Activated T-helper 2 cell treated with anti-CD3 and anti-CD28 coated beads, Interferon-gamma antibody, Interleukin-2, Interleukin-4, amounts not matched to agents 10 μg/mL and 5 μg/mL and 100 μg/mL, durations not matched to agents 14 hours and 24 hours and 36 hours (primary cell): ENCODE measurements around the gene STAT5B. TPM values are rescaled to one million over a fixed set of nuclear protein-coding genes. Genes with fewer than 3 reads are reported as not detected.
"Not testable (repeated sequence)": the region's sequence is repeated elsewhere in the genome, so short reads cannot be mapped to it uniquely, and the experiment has no call there.

Experiments used
- DNase-seq: peaks from one replicate; pipeline ENCODE4 v3.0.0; 2021; ENCODE audit warnings: low spot score
- H3K27ac Mint-ChIP-seq: one replicate; pipeline ENCODE4 v1.8.0; 2021; ENCODE audit warnings: mixed read lengths
- H3K27me3 Mint-ChIP-seq: one replicate; pipeline ENCODE4 v1.8.0; 2021; ENCODE audit warnings: low read depth, mixed read lengths
- H3K36me3 Mint-ChIP-seq: one replicate; pipeline ENCODE4 v1.8.0; 2021; ENCODE audit warnings: low read depth, mixed read lengths
- H3K4me1 Mint-ChIP-seq: one replicate; pipeline ENCODE4 v1.8.0; 2021; ENCODE audit warnings: low read depth, mixed read lengths
- H3K4me3 Mint-ChIP-seq: one replicate; pipeline ENCODE4 v1.8.0; 2021; ENCODE audit warnings: low read depth, mild to moderate bottlenecking, moderate library complexity, mixed read lengths
- H3K9me3 Mint-ChIP-seq: one replicate; pipeline ENCODE4 v1.8.0; 2021; ENCODE audit warnings: mixed read lengths
- intact Hi-C: fragments of 100-400 bp; cut with micrococcal nuclease; formaldehyde crosslinking; loops from one replicate; pipeline ENCODE4 v1.15.1; 2023
- total RNA-seq: library from RNA; stranded (reverse); gene quantifications from 2 replicates; pipeline ENCODE4 v1.2.3, GENCODE V29; 2022

The STAT5B gene
- total RNA-seq, 1 donor from 2014 or later = 164 TPM

- Mint-ChIP-seq H3K27ac (peak overlapping the region; percentile 1), H3K9me3 (no peaks in the 10 kb centered on the region), H3K27me3 (no peaks in the 10 kb centered on the region), H3K36me3 (peaks cover 64% of the 10 kb centered on the region), H3K4me1 (peaks cover 10% of the 10 kb centered on the region), H3K4me3 (no peak overlapping the region)
- DNase-seq = no peak
- intact Hi-C loops = loop anchor here (10.0 kb wide), 1 partner anchor 177 kb away; no protein-coding TSS in a partner anchor
These were observed 48.1 kb downstream of the STAT5B start for GRCh38 chr17:42227849-42228700.

GRCh38 chr17:42225646-42226045 is 50.5 kb downstream of the STAT5B start:
- intact Hi-C loops = loop anchor here (10.0 kb wide), 1 partner anchor 179 kb away; no protein-coding TSS in a partner anchor
- no peaks in the 10 kb centered on the region for H3K27me3 Mint-ChIP-seq
- H3K9me3 Mint-ChIP-seq = no peaks in the 10 kb centered on the region
- no peak for DNase-seq
- H3K4me3 Mint-ChIP-seq = no peak overlapping the region
- peaks cover 14% of the 10 kb centered on the region for H3K4me1 Mint-ChIP-seq
- no peak overlapping the region for H3K27ac Mint-ChIP-seq
- peaks cover 72% of the 10 kb centered on the region for H3K36me3 Mint-ChIP-seq

GRCh38 chr17:42224651-42225050 is 51.5 kb downstream of the STAT5B start:
- H3K27ac Mint-ChIP-seq = no peak overlapping the region

GRCh38 chr17:42221886-42222745 is 54.1 kb downstream of the STAT5B start:
- Mint-ChIP-seq H3K4me3 (no peak overlapping the region), H3K27ac (peak overlapping the region; percentile 22), H3K9me3 (no peaks in the 10 kb centered on the region), H3K4me1 (peaks cover 4% of the 10 kb centered on the region), H3K36me3 (peaks cover 65% of the 10 kb centered on the region), H3K27me3 (no peaks in the 10 kb centered on the region)
- intact Hi-C loops = loop anchor here (1.0 to 10.0 kb wide), 2 partner anchors 65 to 183 kb away; no protein-coding TSS in a partner anchor
- peak; percentile 38 for DNase-seq

More at GRCh38 chr17:42224651-42225050, 51.5 kb downstream of the STAT5B start:
- no peaks in the 10 kb centered on the region for H3K9me3 Mint-ChIP-seq
- no peak overlapping the region for H3K4me3 Mint-ChIP-seq
- DNase-seq = no peak
- peaks cover 70% of the 10 kb centered on the region for H3K36me3 Mint-ChIP-seq
- H3K4me1 Mint-ChIP-seq = peaks cover 9% of the 10 kb centered on the region
- intact Hi-C loops = loop anchor here (10.0 kb wide), 1 partner anchor 180 kb away; no protein-coding TSS in a partner anchor
- no peaks in the 10 kb centered on the region for H3K27me3 Mint-ChIP-seq

GRCh38 chr17:42219280-42219679 is 56.9 kb downstream of the STAT5B start:
- Mint-ChIP-seq H3K4me1 (peaks cover 11% of the 10 kb centered on the region), H3K36me3 (peaks cover 70% of the 10 kb centered on the region)
- DNase-seq, H3K9me3 Mint-ChIP-seq, H3K4me3 Mint-ChIP-seq, H3K27ac Mint-ChIP-seq, intact Hi-C loops, H3K27me3 Mint-ChIP-seq: not testable (repeated sequence)

GRCh38 chr17:42214156-42214555 is 62.0 kb downstream of the STAT5B start:
- intact Hi-C loops = no loop called here
- no peak for DNase-seq
- Mint-ChIP-seq H3K27me3 (no peaks in the 10 kb centered on the region), H3K4me1 (peaks cover 7% of the 10 kb centered on the region), H3K36me3 (peaks cover 72% of the 10 kb centered on the region), H3K27ac (peak overlapping the region; percentile 46), H3K9me3 (no peaks in the 10 kb centered on the region), H3K4me3 (no peak overlapping the region)

- peaks cover 7% of the 10 kb centered on the region for H3K4me1 Mint-ChIP-seq
- H3K27ac Mint-ChIP-seq = no peak overlapping the region
- H3K4me3 Mint-ChIP-seq = no peak overlapping the region
- peaks cover 72% of the 10 kb centered on the region for H3K36me3 Mint-ChIP-seq
- DNase-seq = no peak
- no peaks in the 10 kb centered on the region for H3K9me3 Mint-ChIP-seq
- intact Hi-C loops = no loop called here
- no peaks in the 10 kb centered on the region for H3K27me3 Mint-ChIP-seq
These were observed 63.8 kb downstream of the STAT5B start for GRCh38 chr17:42212382-42212781.

GRCh38 chr17:42211921-42212341 is 64.3 kb downstream of the STAT5B start:
- H3K9me3 Mint-ChIP-seq, H3K4me1 Mint-ChIP-seq, H3K27me3 Mint-ChIP-seq, H3K4me3 Mint-ChIP-seq, DNase-seq, intact Hi-C loops, H3K27ac Mint-ChIP-seq: not testable (repeated sequence)
- peaks cover 72% of the 10 kb centered on the region for H3K36me3 Mint-ChIP-seq

GRCh38 chr17:42210046-42210445 is 66.1 kb downstream of the STAT5B start:
- Mint-ChIP-seq H3K27ac (no peak overlapping the region), H3K36me3 (peaks cover 72% of the 10 kb centered on the region), H3K9me3 (no peaks in the 10 kb centered on the region), H3K4me1 (peaks cover 7% of the 10 kb centered on the region), H3K27me3 (no peaks in the 10 kb centered on the region), H3K4me3 (no peak overlapping the region)
- DNase-seq = no peak
- intact Hi-C loops = no loop called here

GRCh38 chr17:42206153-42206612 is 70.0 kb downstream of the STAT5B start:
- intact Hi-C loops, H3K27ac Mint-ChIP-seq, H3K4me1 Mint-ChIP-seq, H3K9me3 Mint-ChIP-seq, H3K4me3 Mint-ChIP-seq, DNase-seq, H3K27me3 Mint-ChIP-seq: not testable (repeated sequence)
- H3K36me3 Mint-ChIP-seq = peaks cover 85% of the 10 kb centered on the region

GRCh38 chr17:42203354-42203753 is 72.8 kb downstream of the STAT5B start:
- intact Hi-C loops = no loop called here
- no peak for DNase-seq
- Mint-ChIP-seq H3K27ac (no peak overlapping the region), H3K4me1 (no peaks in the 10 kb centered on the region), H3K27me3 (no peaks in the 10 kb centered on the region), H3K4me3 (no peak overlapping the region), H3K9me3 (no peaks in the 10 kb centered on the region), H3K36me3 (peaks cover 79% of the 10 kb centered on the region)

- peaks cover 78% of the 10 kb centered on the region for H3K36me3 Mint-ChIP-seq
- H3K27ac Mint-ChIP-seq = no peak overlapping the region
- intact Hi-C loops = no loop called here
These were observed 73.5 kb downstream of the STAT5B start for GRCh38 chr17:42202696-42203095.

More at GRCh38 chr17:42202696-42203095, 73.5 kb downstream of the STAT5B start:
- H3K4me3 Mint-ChIP-seq = no peak overlapping the region
- no peaks in the 10 kb centered on the region for H3K4me1 Mint-ChIP-seq
- no peak for DNase-seq
- no peaks in the 10 kb centered on the region for H3K9me3 Mint-ChIP-seq
- H3K27me3 Mint-ChIP-seq = no peaks in the 10 kb centered on the region
